Vagina (tissue), 2 donors: ENCODE results near the gene LENG1. TPM values are rescaled to one million over a fixed set of nuclear protein-coding genes. Genes with fewer than 3 reads are reported as not detected.

Experiments used
- DNase-seq, 2 donors: peaks; one replicate each; pipeline ENCODE4 v3.0.0-alpha.2; 2017; ENCODE audit errors: extremely low spot score in 2 of 2
- H3K27ac ChIP-seq: fragments of 200-600 bp; sonication (generic); one replicate; pipeline ENCODE4 v1.5.1; 2019
- H3K27me3 ChIP-seq: fragments of 200-600 bp; sonication (generic); one replicate; pipeline ENCODE4 v1.5.1; 2019
- H3K36me3 ChIP-seq, 2 donors: fragments of 200-600 bp; sonication (generic); one replicate each; pipeline ENCODE4 v1.5.1; 2017 to 2019
- H3K4me1 ChIP-seq: fragments of 200-600 bp; sonication (generic); one replicate; pipeline ENCODE4 v1.5.1; 2019
- H3K4me3 ChIP-seq, 2 donors: fragments of 200-600 bp; sonication (generic); 1 replicate in 1 of 2; 2 replicates in 1 of 2; pipeline ENCODE4 v1.5.1; 2016 to 2019
- H3K9me3 ChIP-seq: fragments of 200-600 bp; sonication (generic); one replicate; pipeline ENCODE4 v1.5.1; 2019
- POLR2A ChIP-seq, 2 donors: fragments of 450-650 bp; IDR thresholded peaks; one replicate each; pipeline ENCODE4 v1.6.1; 2017; ENCODE audit warnings: antibody characterized with exemption in 2 of 2, mild to moderate bottlenecking in 2 of 2, moderate library complexity in 2 of 2
- POLR2AphosphoS5 ChIP-seq, 2 donors: sonication (generic); formaldehyde crosslinking; IDR thresholded peaks; one replicate each; pipeline ENCODE4 v1.9.0; 2017; ENCODE audit warnings: antibody characterized with exemption in 2 of 2, mild to moderate bottlenecking in 2 of 2, low read depth in 1 of 2; ENCODE audit not compliant: insufficient read depth in 1 of 2
- intact Hi-C: fragments of 100-400 bp; cut with DNase I; formaldehyde crosslinking; loops from one replicate; pipeline ENCODE4 v1.15.1; 2023
- total RNA-seq: library from RNA; depleted of rRNA; stranded (reverse); fragments of >200 nt; gene quantifications from one replicate; pipeline ENCODE4 v1.2.3, GENCODE V29; 2016
- TF ChIP-seq, protein P1 (sequence below), 3 experiments: fragments of 450-650 bp in 2 of 3; fragments of 200-600 bp in 1 of 3; sonication (generic) in 1 of 3; IDR thresholded peaks; one replicate each; pipeline ENCODE4 v1.5.1; 2017 to 2019; ENCODE audit warnings: antibody characterized with exemption in 3 of 3, mild to moderate bottlenecking in 2 of 3, moderate library complexity in 2 of 3

LENG1 gene
- total RNA-seq, 1 donor from 2014 or later: 5.4 TPM

GRCh38 chr19:54127688-54128440 lies 31.7 kb downstream of the LENG1 start:
- Histone ChIP-seq H3K4me3 (no peak overlapping the region), H3K4me1 (no peaks in the 10 kb centered on the region), H3K27ac (no peak overlapping the region), H3K36me3 (peaks cover 0 to 71% of the 10 kb centered on the region in 2 donors), H3K27me3 (no peaks in the 10 kb centered on the region), H3K9me3 (no peaks in the 10 kb centered on the region)
- intact Hi-C loops: no loop called here
- no peak for DNase-seq
- TF ChIP-seq, protein P1, sequence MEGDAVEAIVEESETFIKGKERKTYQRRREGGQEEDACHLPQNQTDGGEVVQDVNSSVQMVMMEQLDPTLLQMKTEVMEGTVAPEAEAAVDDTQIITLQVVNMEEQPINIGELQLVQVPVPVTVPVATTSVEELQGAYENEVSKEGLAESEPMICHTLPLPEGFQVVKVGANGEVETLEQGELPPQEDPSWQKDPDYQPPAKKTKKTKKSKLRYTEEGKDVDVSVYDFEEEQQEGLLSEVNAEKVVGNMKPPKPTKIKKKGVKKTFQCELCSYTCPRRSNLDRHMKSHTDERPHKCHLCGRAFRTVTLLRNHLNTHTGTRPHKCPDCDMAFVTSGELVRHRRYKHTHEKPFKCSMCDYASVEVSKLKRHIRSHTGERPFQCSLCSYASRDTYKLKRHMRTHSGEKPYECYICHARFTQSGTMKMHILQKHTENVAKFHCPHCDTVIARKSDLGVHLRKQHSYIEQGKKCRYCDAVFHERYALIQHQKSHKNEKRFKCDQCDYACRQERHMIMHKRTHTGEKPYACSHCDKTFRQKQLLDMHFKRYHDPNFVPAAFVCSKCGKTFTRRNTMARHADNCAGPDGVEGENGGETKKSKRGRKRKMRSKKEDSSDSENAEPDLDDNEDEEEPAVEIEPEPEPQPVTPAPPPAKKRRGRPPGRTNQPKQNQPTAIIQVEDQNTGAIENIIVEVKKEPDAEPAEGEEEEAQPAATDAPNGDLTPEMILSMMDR (IDR thresholded peaks at IDR 0.05): no peak
- TF ChIP-seq POLR2A (IDR thresholded peaks at IDR 0.05): no peak
- no peak for TF ChIP-seq POLR2AphosphoS5 (IDR thresholded peaks at IDR 0.05; ENCODE audit: insufficient read depth in 1 of 2, low read depth in 1 of 2)

DNA sequence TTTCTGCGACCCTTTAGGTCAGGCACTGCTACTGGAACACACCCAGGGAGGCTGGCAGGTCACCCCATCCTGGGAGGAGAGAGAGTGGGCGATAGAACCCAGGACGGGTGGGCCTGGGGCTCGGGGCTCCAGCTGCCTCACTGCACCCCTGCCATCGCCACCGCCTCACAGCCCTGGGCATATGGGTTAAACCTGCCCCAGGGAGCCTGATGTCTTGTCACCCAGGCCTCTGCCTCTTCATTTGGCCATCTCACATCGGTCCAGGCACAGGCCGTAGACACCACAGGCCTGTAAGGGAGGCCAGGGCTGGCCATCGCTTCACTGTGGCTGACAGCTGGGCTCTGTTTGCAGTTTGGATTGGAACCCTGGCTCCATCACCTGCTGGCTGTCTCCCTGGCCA lies 33.8 kb downstream of the LENG1 start:
- no peak for TF ChIP-seq POLR2A (IDR thresholded peaks at IDR 0.05)
- TF ChIP-seq, protein P1 (IDR thresholded peaks at IDR 0.05): no peak
- TF ChIP-seq POLR2AphosphoS5 (IDR thresholded peaks at IDR 0.05; ENCODE audit: insufficient read depth in 1 of 2, low read depth in 1 of 2): no peak
- intact Hi-C loops: no loop called here
- peaks cover 0 to 88% of the 10 kb centered on the region in 2 donors for H3K36me3 ChIP-seq
- no peak overlapping the region for H3K27ac ChIP-seq
- DNase-seq: no peak
- no peak overlapping the region for H3K4me3 ChIP-seq
- H3K27me3 ChIP-seq: no peaks in the 10 kb centered on the region
- no peaks in the 10 kb centered on the region for H3K9me3 ChIP-seq
- no peaks in the 10 kb centered on the region for H3K4me1 ChIP-seq

DNA sequence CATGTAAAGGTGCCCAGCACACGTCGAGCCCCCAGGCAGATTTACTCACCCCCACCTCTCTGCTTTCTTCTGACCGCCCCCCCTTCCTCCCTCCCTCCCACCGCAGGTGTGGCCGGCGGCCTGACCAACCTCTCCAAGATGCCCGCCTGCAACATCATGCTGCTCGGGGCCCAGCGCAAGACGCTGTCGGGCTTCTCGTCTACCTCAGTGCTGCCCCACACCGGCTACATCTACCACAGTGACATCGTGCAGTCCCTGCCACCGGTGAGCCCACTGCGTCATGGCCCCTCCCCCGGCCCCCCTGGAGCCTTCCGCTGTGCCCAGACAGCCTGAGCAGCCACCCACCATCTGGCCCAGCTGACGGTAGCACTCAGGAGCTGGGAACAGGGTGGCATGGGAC lies 35.1 kb downstream of the LENG1 start:
- DNase-seq: no peak
- TF ChIP-seq POLR2A (IDR thresholded peaks at IDR 0.05) (no peak), POLR2AphosphoS5 (IDR thresholded peaks at IDR 0.05; ENCODE audit: insufficient read depth in 1 of 2, low read depth in 1 of 2) (no peak)
- TF ChIP-seq, protein P1 (IDR thresholded peaks at IDR 0.05): no peak
- no peak overlapping the region for H3K27ac ChIP-seq
- H3K9me3 ChIP-seq: no peaks in the 10 kb centered on the region
- H3K27me3 ChIP-seq: no peaks in the 10 kb centered on the region
- H3K36me3 ChIP-seq: peaks cover 0 to 95% of the 10 kb centered on the region in 2 donors
- no peak overlapping the region for H3K4me3 ChIP-seq
- no peaks in the 10 kb centered on the region for H3K4me1 ChIP-seq
- intact Hi-C loops: no loop called here

DNA sequence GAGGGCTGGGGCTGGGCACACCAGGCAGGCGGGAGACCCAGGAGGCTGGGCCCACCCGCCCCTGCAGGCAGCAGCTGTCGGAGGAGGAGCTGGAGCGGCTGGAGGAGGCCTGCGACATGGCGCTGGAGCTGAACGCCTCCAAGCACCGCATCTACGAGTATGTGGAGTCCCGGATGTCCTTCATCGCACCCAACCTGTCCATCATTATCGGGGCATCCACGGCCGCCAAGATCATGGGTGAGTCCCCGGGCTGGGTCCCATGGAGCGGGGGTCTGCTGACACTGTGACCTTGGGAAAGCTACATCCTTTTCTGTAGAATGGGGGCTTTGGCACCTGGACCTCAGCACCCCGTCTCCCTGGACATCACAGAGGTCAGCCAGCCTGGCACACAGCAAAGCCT lies 35.8 kb downstream of the LENG1 start:
- TF ChIP-seq POLR2A (IDR thresholded peaks at IDR 0.05) (no peak), POLR2AphosphoS5 (IDR thresholded peaks at IDR 0.05; ENCODE audit: insufficient read depth in 1 of 2, low read depth in 1 of 2) (no peak)
- TF ChIP-seq, protein P1 (IDR thresholded peaks at IDR 0.05): no peak
- Histone ChIP-seq H3K4me1 (no peaks in the 10 kb centered on the region), H3K27ac (no peak overlapping the region), H3K36me3 (peaks cover 0 to 95% of the 10 kb centered on the region in 2 donors), H3K4me3 (no peak overlapping the region), H3K27me3 (no peaks in the 10 kb centered on the region), H3K9me3 (no peaks in the 10 kb centered on the region)
- intact Hi-C loops: no loop called here
- no peak for DNase-seq

GRCh38 chr19:54121259-54121658 lies 38.3 kb downstream of the LENG1 start:
- H3K27ac ChIP-seq: no peak overlapping the region
- no peak for TF ChIP-seq POLR2A (IDR thresholded peaks at IDR 0.05)
- TF ChIP-seq POLR2AphosphoS5 (IDR thresholded peaks at IDR 0.05; ENCODE audit: insufficient read depth in 1 of 2, low read depth in 1 of 2): no peak
- TF ChIP-seq, protein P1 (IDR thresholded peaks at IDR 0.05): no peak
- no peaks in the 10 kb centered on the region for H3K9me3 ChIP-seq
- H3K4me1 ChIP-seq: peaks cover 10% of the 10 kb centered on the region
- intact Hi-C loops: no loop called here
- no peak for DNase-seq
- no peaks in the 10 kb centered on the region for H3K27me3 ChIP-seq
- peaks cover 0 to 79% of the 10 kb centered on the region in 2 donors for H3K36me3 ChIP-seq
- H3K4me3 ChIP-seq: no peak overlapping the region
